ENCODE measurements around the gene DHRSX.
"Not testable (repeated sequence)": the region's sequence is repeated elsewhere in the genome, so short reads cannot be mapped to it uniquely, and the experiment has no call there.

Gene DHRSX

DNA sequence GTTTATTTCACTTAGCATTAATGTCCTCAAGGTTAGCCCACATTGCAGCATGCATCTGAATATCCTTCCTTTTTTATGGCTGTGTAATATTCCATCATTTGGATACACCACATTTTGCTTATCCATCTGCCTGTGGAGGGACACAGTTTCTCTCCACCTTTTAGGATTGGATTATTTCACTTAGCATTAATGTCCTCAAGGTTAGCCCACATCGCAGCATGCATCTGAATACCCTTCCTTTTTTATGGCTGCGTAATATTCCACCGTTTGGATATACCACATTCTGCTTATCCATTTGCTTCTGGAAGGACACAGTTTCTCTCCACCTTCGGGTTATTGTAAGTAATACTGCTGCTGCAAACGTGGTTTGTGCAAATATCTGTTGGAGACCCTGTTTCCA is 110.0 kb downstream of the DHRSX start:
- no peak for DNase-seq

DNA sequence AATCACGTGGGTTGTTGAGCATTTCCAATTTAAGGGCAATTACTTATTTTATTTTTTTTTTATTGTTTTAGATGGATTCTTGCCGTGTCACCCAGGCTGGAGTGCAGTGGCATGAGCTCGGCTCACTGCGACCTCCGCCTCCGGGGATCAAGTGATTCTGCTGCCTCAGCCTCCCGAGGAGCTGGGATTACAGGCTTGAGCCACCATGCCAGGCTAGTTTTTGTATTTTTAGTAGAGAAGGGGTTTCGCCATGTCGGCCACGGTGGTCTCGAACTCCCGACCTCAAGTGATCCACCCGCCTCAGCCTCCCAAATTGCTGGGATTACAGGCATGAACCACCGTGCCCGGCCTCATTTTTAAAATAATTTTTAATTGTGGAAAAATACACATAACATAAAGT is 111.0 kb downstream of the DHRSX start:
- DNase-seq: not testable (repeated sequence)

DNA sequence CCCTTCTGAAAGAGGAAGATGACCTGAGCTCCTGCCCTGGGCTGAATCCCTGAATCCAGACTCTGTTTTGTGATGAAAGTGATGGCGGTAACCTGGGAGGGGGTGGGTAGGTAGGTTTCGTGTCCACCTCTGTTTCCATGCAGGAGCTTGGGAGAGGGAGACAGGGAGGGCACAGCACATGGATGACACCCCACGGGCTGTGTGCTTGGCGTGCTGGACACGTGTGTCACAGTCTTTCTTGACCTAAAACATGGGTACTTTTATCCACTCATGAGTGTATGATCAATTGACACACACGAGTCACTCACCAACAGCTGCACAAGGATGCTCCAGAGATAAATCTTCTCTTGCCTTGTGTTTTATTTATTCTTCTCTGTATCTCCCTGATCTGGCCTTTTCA is 111.5 kb downstream of the DHRSX start:
- DNase-seq: no peak

DNA sequence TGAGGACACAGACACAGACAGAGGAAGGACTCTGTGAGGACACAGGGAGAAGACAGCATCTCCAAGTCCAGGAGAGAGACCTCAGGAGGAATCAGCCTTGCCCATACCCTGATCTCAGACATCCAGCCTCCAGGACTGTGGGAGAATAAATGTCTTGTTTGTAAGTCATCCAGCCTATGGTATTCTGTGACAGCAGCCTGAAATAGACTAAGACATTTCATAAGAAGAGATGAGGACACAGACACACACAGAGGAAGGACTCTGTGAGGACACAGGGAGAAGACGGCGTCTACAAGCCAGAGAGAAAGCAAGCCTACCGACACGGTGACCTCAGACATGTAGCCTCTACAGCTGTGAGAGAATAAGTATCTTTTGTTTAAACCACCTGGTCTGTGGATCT is 112.1 kb downstream of the DHRSX start:
- DNase-seq: no peak

DNA sequence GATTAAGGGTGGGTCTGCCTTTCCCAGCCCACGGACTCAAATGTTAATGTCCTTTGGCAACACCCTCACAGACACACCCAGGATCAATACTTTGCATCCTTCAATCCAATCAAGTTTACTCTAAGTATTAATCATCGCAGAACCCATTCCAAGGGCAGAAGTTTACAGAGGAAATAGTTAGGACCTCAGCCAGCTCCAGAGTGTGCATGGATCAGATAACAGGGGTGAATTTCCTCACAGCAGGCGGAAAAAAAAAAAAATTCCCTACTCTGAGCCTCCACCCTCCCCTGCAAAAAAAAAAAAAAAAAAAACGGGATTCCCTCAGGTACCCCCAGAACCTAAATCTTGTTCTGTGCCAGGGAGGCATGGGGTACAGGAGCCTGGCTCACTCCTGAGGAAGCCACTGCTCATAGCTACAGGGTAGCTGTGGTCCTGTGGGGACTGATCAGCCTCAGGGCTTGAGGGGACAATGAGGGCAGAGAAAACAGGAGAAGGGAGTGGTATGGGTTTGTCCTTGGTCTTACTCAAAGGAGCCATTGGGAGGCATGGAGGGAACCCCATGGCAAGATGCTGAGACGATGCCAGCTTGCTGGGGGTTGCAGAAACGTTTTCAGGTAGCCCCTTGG is 113.0 kb downstream of the DHRSX start:
- no peak for DNase-seq

DNA sequence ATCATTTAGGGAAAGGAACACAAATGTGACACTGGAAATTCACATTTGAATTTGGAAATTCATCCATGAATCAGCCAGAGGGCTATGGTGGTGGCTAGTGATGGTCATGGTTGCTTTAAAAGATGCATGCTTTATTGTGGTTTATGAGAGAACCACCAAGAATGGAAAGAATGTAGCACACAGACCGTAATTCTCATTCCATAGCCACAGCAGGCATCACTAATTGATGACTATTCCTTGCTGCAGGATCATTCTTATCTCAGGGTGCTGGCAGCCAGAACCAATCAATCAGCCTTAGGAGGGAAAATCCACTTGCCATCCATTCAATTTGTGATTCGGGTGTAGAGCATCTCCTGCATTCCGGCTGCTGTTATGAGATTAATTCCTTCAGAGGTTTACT is 115.6 kb downstream of the DHRSX start:
- DNase-seq: no peak

DNA sequence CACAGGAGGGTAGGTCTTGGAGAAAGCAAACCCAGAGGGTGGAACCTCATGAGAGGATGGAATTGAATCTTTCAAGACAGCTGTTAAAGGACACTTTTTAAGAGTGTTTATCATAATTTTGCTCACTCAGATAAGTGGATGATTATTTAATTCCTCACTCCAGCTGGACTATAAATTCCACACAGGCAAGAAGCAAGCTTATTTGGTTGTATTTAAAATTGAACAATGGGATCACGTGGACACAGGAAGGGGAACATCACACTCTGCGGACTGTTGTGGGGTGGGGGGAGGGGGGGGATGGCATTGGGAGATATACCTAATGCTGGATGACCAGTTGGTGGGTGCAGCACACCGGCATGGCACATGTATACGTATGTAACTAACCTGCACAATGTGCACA is 116.3 kb downstream of the DHRSX start:
- no peak for DNase-seq

DNA sequence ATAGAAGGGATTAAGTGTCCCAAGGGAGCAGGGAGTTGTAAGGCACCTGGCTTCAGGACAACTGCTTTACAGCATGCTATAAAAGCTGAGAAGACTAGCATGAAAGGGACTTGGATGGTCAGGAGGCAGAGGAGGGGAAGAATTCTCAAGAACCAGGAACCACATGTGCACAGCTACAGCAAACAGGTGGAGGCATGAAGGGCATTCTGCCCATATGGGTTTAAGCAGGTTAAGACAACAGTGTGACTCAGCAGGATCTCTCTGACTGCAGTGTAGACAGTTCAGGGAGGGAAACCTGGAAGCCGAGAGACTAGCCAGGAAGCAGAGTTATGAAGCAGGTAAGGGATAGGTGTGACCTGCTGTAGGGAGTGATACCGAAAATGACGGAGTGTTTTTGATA is 117.0 kb downstream of the DHRSX start:
- no peak for DNase-seq

DNA sequence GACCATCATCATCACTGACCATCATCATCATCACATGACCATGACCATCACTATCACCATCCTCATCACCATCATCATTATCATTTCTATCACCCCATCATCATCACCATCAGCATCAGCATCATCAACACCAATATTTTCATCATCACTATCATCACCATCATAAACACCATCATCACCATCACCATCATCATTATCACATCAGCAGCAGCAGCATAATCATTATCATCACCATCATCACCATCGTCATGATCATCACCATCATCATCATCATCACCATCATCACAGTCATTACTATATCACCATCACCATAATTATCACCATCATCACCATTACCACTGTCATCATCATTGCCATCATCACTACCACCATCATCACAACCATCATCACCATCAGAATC is 117.6 kb downstream of the DHRSX start:
- DNase-seq: no peak

DNA sequence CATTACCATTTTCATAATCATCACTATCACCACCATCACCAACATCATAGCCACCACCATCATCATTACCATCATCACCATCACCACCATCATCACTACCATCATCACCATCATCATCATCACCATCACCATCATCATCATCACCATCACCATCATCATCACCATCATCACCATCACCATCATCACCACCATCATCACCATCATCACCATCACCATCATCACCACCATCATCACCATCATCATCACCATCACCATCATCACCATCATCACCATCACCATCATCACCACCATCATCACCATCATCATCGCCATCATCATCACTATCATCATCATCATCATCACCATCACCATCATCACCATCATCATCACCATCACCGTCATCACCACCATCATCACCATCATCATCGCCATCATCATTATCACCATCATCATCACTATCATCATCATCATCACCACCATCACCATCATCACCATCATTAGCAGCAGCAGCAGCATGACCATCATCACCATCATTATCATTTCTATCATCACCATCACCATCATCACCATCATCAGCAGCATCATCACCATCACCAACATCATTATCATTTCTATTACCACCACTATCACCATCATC is 118.2 kb downstream of the DHRSX start:
- DNase-seq: not testable (repeated sequence)

DNA sequence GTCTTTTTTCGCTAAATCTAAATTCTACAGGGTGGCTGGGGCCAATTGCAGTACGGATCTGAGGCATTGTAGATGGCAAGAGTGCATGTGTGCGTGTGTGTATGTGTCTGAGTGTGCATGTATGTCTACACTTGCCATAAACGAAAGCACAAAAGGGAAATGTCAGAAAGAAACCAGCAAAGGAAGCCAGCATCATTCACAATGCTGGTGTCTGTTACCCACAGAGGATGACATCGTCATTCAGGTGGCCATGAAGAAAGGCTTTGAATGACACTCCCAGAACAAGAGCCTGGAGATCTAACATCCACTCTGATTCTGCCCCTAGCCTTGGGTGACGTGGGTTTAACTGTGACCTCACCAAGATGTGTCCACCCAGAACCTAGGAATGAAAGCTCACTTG is 124.6 kb downstream of the DHRSX start:
- DNase-seq: no peak

DNA sequence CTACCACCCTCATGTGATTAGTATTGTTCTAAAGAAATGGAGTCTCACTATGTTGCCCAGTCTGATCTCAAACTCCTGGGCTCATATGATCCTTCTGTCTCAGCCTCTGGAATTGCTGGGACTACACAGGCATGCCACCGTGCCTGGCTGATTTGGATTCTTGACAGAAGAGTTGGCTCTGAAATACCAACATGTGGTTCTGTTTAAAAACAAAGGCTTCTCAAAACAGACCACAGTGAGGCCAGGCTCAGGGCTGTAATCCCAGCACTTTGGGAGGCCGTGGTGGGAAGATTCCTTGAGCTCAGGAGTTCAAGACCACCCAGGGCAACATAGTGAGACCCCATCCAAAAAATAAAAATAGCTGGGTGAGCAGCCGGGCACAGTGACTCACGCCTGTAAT is 126.7 kb downstream of the DHRSX start:
- DNase-seq: no peak

DNA sequence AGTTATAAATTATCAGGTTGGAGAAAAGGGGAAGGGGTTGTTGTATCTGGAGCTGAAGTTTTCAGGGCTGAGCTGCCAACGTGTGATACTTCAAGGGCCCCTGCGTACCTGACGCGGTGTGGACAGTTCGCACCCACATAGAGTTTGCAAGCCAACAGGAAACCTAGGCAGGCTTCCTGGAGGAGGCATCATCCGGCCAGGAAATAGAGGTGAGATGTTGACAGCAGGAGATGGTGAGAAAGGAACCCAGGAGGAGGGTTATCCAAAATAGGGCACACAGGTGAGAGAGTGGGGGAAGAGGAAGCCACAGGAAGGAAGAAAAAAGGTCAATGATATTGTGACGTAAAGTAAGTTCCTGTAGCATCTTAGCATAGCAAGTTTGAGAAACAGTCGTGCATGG is 127.2 kb downstream of the DHRSX start:
- DNase-seq: no peak

DNA sequence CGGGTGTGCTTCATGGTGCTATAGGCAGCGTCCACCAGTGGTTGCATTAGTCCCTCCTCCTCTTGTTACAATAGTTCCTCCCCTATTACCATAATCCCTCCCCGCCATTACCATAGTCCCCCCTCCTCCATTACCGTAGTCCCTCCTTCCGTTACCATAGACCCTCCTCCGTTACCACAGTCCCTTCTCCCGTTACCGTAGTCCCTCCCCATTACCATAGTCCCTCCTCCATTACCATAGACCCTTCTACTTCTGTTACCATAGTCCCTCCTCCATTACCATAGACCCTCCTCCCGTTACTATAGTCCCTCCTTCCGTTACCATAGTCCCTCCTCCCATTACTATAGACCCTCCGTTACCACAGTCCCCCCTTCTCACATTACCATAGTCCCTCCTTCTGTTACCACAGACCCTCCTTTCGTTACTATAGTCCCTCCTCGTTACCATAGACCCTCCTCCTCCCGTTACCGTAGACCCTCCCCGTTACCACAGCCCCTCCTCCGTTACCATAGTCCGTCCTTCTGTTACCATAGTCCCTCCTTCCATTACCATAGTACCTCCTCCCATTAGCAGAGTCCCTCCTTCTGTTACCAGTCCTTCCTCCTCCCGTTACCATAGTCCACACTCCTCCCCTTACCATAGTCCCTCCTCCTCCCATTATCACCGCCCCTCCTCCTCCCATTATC is 129.6 kb downstream of the DHRSX start:
- DNase-seq: no peak

DNA sequence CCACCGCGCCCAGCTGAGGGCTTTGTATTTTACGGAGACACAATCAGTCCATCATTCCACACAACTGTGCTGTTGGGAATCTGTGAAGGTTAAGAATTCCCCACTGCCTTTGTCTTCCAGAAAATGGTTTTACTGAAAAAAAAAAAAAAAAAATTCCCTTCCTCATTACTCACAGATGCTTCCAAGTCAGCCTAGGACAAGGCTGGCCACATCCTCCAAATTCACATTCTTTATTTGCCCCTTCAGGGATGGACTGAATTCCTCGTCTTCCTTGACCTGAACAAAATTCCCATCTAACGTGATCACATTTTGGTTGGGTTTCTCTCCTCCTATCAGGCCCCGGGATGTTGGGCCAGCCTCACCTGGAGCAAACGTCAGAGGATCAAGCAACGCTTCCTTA is 130.3 kb downstream of the DHRSX start:
- no peak for DNase-seq

DNA sequence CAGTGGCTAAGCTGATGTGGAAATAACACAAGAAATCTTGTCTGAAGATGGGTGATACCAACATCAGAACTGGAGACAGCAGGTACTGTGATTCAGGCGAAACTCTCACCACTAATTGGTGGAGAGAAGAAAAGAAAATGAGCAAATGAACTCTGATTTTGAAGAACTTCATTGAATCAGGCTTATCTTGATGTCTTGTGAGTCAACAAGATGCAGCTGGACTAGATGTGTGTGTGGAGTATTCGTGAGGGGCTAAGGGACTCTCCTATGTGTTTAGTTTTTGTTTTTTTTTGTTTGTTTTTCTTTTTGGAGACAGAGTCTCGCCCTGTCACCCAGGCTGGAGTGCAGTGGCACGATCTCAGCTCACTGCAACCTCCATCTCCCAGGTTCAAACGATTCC is 131.6 kb downstream of the DHRSX start:
- no peak for DNase-seq

DNA sequence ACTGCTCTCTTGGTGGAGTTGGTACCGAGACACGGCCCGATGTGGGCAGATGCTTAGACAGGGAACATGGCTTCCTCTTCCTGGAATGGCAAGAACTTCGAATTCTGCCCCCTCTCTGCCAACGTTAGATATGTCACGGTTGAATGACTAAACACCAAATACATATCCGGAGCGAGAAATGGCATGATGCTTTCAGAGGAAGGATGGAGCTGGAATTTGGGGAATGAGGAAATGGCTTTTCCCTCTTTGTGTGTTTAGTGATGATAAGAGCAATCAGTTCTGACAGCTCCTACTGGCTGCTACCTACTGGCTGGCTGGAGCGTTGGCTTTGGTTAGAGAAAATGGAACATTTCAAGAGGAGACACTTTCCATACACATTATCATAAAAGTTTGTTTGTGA is 140.0 kb downstream of the DHRSX start:
- no peak for DNase-seq

DNA sequence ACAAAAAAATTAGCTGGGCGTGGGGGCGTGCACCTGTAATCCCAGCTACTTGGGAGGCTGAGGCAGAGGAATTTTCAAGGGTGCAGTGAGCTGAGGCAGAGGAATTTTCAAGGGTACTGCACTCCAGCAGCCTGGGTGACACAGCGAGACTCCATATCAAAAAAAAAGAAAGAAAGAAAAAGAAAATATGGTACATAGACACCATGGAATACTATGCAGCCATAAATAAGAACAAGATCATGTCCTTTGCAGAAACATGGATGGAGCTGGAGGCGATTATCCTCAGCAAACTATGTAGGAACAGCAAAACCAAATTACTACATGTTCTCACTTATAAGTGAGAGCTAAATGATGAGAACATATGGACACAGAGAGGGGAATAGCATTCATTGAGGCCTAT is 141.3 kb downstream of the DHRSX start:
- DNase-seq: not testable (repeated sequence)

DNA sequence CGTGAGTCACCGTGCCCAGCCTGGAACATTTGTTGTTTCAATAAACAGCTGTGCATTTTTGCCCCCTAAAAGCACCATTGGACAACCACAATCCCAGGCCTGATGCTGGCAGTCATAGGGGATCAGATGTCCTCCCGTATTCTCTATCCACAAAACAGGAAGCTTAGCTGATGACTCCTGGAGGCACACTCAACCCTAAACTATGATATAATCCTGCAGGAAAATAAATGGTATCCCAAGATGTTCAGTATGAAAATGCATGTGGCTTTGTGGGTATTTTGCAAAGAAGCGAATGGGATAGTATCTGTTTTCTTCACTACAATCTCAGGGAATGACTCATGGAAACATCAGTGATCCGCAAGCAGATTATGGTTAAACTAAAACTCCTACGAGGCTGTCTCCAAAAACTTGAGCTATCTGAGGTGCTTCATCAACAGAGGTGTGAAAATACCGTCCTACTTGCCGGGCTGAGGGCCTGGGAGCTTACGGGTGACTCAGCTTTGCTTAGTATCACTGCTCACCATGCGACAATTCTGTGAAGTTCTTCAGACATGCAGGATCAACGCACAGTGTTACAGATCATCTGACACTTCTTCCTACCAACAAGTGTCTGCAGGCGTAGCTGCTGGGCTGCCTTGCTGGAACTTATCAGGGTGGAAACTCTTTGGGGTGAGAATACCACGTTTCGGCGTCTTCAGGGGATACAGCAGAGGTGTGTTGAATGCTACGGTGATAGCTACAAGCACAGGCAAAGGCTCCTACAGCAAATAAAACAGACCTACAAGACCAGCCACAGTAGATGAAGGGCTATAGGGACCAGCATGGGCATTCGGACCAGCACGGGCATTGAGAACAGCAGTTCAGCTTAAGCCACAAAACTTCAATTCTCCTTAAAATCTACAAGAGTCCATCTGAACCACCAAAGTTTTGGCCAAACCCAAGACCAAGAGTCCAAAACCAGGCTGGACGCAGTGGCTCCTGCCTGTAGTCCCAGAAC is 148.5 kb downstream of the DHRSX start:
- no peak for DNase-seq

DNA sequence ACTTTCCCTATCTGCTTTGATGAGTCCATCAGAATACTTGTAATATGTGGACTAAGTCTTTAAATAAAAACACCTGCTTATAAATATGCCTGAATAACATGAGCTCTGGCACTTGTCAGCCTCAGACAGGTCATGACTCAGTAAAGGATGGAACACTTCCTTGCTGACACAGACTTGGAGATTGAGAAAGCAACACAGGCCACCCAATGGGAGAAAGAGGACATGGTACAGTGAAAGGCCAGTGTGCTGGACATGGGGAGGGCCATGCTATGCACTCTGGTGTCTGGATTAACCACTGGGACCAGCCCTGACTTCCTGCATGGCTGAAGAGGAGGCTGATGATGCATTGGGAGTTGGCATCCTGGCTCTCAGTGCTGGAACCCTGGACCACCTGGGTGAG is 149.5 kb downstream of the DHRSX start:
- no peak for DNase-seq

DNA sequence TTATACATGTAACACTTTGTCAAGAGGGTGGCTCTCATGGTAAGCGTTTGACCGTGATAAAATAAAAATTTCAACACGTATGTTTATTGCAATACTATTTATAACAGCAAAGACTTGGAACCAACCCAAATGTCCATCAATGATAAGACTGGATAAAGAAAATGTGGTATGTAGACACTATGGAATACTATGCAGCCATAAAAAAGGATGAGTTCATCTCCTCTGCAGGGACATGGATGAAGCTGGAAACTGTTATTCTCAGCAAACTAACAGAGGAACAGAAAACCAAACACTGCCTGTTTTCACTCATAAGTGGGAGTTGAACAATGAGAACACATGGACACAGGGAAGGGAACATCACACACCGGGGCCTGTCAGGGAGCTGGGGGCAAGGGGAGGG is 150.1 kb downstream of the DHRSX start:
- not testable (repeated sequence) for DNase-seq

DNA sequence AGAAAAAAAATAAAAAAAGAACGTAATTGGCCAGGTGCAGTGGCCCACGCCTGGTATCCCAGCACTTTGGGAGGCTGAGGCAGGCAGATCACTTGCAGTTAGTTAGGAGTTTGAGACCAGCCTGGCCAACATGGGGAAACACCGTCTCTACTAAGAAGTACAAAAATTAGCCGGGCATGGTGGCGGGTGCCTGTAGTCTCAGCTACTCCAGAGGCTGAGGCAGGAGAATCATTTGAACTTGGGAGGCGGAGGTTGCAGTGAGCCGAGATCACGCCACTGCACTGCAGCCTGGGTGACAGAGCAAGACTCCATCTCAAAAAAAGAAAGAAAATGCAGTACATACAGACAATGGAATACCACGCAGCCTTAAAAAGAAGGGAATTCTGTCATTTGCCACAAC is 150.7 kb downstream of the DHRSX start:
- DNase-seq: not testable (repeated sequence)

DNA sequence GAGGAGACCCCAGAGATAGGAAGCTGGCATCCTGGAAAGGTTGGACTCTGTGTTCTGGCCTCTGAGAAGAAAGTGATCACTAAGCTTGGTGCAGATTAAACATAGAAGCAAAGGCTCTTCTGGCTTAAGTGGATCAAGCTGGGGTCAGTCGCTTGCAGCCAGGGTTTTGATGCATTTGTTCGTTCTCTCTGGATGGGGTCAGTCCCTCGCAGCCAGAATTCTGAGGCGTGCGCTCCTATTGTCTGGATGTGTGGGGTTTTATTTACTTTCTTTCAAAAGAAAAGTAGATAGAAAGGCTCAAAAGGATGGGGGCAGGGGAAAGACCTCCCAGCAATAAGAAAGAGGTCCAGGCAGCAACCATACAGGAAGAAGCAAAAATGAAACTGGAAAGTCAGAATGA is 152.6 kb downstream of the DHRSX start:
- no peak for DNase-seq
